IMR-90 (cell line): ENCODE measurements around the gene NWD2.

Experiments used
- ELK1 ChIP-seq: fragments of 150-350 bp; IDR thresholded peaks from 2 replicates; pipeline ENCODE4 v1.6.1; 2016; ENCODE audit warnings: low read depth, mild to moderate bottlenecking, low read length, moderate library complexity, borderline replicate concordance
- MXI1 ChIP-seq: IDR thresholded peaks from 2 replicates; pipeline ENCODE4 v1.6.1; 2012; ENCODE audit warnings: low read depth, mild to moderate bottlenecking, low read length, moderate library complexity, borderline replicate concordance
- NFE2L2 ChIP-seq: fragments of 150-350 bp; IDR thresholded peaks from 2 replicates; pipeline ENCODE4 v1.6.1; 2016; ENCODE audit warnings: low read depth, mild to moderate bottlenecking, low read length
- POLR2A ChIP-seq: IDR thresholded peaks from 2 replicates; pipeline ENCODE4 v1.6.1; 2012; ENCODE audit warnings: mild to moderate bottlenecking, low read depth, low read length
- RAD21 ChIP-seq: IDR thresholded peaks from 2 replicates; pipeline ENCODE4 v1.6.1; 2012; ENCODE audit warnings: low read length, improper control_type of control experiment
- RFX5 ChIP-seq: IDR thresholded peaks from 2 replicates; pipeline ENCODE4 v1.8.0; 2012; ENCODE audit warnings: low read depth, mild to moderate bottlenecking, low read length, moderate library complexity
- TF ChIP-seq, protein P1 (sequence below): conservative IDR thresholded peaks from 2 replicates; pipeline ENCODE4 v1.5.1; 2012; ENCODE audit warnings: mild to moderate bottlenecking, low read depth, low read length, improper control_type of control experiment

GRCh38 chr4:37476691-37477090, 232.1 kb downstream of the NWD2 start:
- TF ChIP-seq, protein P1, sequence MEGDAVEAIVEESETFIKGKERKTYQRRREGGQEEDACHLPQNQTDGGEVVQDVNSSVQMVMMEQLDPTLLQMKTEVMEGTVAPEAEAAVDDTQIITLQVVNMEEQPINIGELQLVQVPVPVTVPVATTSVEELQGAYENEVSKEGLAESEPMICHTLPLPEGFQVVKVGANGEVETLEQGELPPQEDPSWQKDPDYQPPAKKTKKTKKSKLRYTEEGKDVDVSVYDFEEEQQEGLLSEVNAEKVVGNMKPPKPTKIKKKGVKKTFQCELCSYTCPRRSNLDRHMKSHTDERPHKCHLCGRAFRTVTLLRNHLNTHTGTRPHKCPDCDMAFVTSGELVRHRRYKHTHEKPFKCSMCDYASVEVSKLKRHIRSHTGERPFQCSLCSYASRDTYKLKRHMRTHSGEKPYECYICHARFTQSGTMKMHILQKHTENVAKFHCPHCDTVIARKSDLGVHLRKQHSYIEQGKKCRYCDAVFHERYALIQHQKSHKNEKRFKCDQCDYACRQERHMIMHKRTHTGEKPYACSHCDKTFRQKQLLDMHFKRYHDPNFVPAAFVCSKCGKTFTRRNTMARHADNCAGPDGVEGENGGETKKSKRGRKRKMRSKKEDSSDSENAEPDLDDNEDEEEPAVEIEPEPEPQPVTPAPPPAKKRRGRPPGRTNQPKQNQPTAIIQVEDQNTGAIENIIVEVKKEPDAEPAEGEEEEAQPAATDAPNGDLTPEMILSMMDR = no peak
- TF ChIP-seq POLR2A = no peak
- TF ChIP-seq ELK1 = no peak
- no peak for TF ChIP-seq MXI1
- TF ChIP-seq RAD21 = no peak
- TF ChIP-seq NFE2L2 = no peak
- no peak for TF ChIP-seq RFX5
